GM12891 (cell line): ENCODE measurements around the gene HDLBP.

Experiments
- DNase-seq: peaks from one replicate; pipeline ENCODE4 v3.0.0; 2011; ENCODE audit warnings: low spot score; ENCODE audit not compliant: insufficient read length
- FAIRE-seq: peaks from 2 replicates; lab custom pipeline; 2011; peaks lifted over from hg19 to GRCh38; lab: Jason Lieb, UNC
- PAX5 ChIP-seq: IDR thresholded peaks from 2 replicates; pipeline ENCODE4 v1.6.1; 2011; ENCODE audit warnings: low read length, moderate library complexity, mild to moderate bottlenecking; ENCODE audit not compliant: insufficient read depth, severe bottlenecking
- POLR2A ChIP-seq: IDR thresholded peaks from 2 replicates; pipeline ENCODE4 v1.6.1; 2011; ENCODE audit warnings: low read depth, low read length, control low read depth
- POLR2AphosphoS5 ChIP-seq: IDR thresholded peaks from 2 replicates; pipeline ENCODE4 v1.6.1; 2011; ENCODE audit warnings: low read depth, low read length, control low read depth
- POU2F2 ChIP-seq: IDR thresholded peaks from 2 replicates; pipeline ENCODE4 v1.6.1; 2011; ENCODE audit warnings: low read depth, mild to moderate bottlenecking, control low read depth, low read length, moderate library complexity
- SPI1 ChIP-seq: IDR thresholded peaks from 2 replicates; pipeline ENCODE4 v1.6.1; 2011; ENCODE audit warnings: low read depth, low read length, control low read depth
- TAF1 ChIP-seq: IDR thresholded peaks from 2 replicates; pipeline ENCODE4 v1.6.1; 2011; ENCODE audit warnings: low read depth, low read length, control low read depth

Gene HDLBP

DNA sequence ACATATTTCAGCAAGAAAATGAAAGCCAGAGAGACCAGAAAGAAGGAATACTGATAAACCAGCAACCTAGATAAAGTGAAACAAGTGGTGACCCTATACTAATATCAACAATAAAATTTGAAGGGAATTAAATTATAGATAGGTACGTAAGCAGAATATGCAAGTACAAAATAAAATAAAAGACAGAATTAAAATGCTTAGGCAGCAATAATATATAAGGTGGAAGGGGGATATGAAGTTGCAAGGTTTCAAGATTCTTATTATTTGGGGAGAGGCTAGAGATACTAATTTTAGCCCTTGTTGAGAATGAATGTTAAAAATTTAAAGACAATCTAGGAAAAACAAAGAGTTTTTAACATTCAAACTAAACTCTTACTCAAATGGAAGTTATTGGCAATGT is 39.6 kb downstream of the HDLBP start:
- DNase-seq (no peak), FAIRE-seq (no peak)
- no peak for TF ChIP-seq TAF1

DNA sequence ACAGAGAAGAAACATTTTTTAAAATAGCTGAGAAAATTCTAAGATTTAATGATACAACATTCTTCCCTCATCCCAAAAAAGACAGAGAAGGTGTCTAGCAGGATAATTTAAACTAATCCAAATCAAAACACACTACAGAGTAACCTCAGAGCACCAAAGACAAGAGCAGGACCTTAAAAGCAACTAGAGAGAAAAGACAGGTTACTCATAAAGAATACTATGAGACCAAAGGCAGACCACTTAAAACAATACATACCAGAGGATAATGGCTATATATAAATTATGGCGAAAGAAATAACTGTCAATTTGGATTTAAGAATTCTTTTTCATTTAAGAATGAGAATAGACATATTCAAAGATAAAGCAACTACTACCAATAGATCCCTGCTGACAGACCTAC is 40.0 kb downstream of the HDLBP start:
- DNase-seq: no peak
- TF ChIP-seq PAX5 (no peak), POLR2A (no peak), TAF1 (no peak), SPI1 (no peak)
- FAIRE-seq: no peak

DNA sequence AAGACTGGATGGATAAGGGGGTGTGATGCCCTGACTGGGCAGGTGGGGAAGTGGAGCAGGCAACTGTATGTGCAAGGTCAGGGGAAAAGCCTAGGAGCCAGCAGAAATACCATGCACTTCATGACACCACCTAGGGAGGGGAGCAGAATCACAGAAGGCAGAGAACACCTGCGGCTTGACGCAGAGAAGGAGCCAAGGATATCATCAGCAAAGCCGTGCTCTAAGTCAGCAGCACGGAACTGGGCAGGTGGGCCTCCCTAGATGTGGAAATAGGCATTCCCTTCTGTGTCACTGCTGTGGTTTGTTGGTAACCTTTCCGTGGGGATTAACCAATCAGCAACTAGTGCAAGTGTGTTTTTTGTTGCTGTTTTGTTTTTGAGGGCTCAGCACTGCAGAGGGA is 41.3 kb downstream of the HDLBP start:
- TF ChIP-seq POLR2A (no peak), POU2F2 (no peak), SPI1 (no peak), TAF1 (no peak), POLR2AphosphoS5 (no peak), PAX5 (no peak)
- FAIRE-seq (no peak), DNase-seq (no peak)

DNA sequence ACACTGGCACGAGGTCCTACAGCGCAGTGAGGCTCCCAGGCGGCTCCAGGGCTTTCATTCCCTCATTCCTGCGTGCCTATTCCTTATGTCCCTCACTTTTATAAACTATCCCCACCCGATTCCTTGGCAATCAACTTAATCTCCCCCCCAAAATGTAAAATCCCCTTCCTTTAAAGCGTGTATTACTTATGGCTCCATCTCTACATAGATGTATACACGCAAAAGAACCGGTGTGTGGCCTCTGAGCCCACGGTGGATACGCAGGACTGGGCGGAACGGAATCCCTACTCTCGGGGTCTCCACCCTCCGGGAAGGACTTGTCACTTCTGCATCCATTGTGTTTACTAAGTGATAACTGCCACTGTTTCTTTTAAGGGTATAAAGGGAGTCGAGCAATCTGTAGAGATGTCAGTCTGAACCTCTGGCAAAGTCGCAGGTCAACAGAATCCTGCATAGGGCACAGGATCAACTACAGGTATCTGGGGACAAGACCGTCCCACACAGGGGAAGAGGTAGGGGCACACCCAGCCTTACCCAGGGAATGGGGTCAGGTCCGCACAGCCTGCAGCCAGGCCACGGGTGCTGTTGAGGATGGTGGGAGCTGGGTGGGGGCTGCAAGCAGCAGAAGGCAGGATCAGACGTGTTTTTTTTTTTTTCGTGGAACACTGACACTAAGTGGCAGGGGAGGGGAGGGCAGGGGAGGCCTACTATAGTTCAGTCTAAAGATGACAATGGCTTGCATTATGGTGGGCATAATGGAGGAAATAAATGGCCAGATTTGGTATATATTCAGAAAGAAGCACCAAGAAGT is 42.1 kb downstream of the HDLBP start:
- TF ChIP-seq POLR2A (no peak), SPI1 (no peak), PAX5 (no peak), TAF1 (no peak), POU2F2 (no peak), POLR2AphosphoS5 (no peak)
- DNase-seq (no peak), FAIRE-seq (no peak)

DNA sequence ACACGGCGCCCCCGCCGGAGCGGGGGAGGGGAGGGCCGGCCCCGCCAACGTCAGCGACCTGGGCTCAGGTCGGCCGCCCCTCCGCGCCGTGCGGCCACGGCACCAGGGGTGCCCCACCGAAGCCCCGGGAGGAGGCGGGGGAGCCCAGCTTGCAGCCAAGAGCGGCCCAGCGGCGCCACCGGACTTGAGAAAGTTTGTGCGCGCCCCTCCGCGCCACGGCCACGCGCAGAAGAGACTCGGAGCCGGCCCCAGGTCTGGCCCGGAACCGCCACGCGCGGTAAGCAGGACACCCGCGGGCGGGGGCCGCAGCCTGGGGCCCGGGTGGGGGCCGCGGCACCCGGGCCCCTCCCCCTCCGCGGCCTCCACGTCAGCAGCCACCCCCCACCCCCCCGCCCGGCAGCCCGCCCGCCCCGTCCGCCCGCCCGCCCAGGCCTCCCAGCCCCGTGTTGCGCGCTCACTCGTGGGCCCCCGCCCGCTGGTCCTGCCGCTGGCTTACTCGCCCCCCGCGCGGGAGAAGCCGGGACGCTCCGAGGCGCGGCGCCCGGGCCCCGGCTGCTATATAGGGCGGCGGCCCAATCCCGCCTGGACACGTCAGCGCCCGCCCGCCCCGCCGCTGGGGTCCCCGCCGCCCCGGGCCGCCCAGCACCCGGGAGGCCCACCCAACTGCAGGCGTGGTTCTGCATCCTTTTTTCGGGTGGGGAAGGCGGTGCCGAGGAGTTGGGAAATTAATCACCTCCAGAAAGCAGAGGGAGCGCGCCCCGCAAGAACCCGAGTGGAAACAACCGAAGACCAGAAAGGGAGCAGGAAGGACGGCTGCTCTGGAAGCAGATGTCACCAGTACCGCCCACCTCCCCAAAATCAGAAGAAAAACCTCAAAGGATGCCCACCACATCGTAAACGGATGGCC is 42.9 kb downstream of the HDLBP start:
- TF ChIP-seq SPI1: no peak
- TF ChIP-seq POLR2A: no peak
- DNase-seq: peak; percentile 50
- no peak for FAIRE-seq

DNA sequence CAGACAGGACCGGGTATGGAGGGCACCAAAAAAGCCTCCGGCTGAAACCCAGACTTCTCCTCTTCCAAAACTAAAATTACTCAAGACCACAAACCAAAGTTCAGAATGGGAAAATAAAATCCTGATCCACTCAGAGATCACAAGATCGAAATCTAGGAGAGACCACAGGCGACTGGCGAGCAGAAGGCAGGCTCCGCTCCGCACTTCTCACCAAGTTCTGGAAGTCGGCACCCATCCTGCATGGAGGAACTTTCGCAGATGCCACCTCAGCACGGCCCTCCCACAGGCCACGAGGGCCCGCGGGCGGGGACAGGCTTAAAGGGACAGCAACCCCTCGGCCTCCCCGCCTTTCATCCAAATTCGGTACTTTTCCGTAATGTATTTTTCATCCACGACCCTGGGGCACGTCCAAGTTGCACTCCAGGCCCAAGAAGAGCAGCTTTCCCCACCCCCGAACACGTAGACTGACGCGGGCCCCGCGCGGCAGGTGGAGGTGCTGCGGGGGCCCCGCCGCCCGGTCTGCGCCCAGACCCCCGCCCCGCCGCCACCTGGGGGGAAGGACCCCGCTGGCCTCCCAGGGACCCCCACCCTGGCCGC is 43.7 kb downstream of the HDLBP start:
- peak; percentile 39 for DNase-seq

DNA sequence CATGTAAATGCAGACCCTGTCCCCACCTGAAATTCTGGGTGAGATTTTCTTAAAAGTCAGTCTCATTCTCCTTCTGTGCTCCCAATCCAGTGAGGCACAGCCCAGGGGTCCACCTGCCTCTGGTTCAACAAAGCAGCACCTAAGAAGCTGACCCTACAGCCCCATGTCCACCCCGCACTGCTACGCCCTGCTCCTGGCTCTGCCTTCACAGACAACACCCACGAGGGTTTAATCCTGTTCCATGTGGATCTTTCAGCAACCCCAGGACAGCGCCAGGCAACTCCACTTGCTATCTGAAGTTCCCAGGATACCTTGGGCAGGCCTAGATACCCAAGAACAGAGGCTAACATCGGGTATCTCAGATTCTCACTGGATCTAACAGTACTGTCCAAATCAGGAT is 44.9 kb downstream of the HDLBP start:
- TF ChIP-seq PAX5: no peak
- no peak for TF ChIP-seq POLR2A
- TF ChIP-seq POU2F2: no peak
- TF ChIP-seq POLR2AphosphoS5: no peak
- no peak for TF ChIP-seq SPI1
- no peak for TF ChIP-seq TAF1
- DNase-seq (no peak), FAIRE-seq (no peak)

More for the DNA sequence above, 43.7 kb downstream of the HDLBP start:
- peak; percentile 48; the same call in 1 of the 2 replicates for TF ChIP-seq POU2F2
- peak; percentile 31; the same call in 1 of the 2 replicates for TF ChIP-seq TAF1
- TF ChIP-seq PAX5: no peak
- TF ChIP-seq POLR2A: 0 out of 2 replicates have a peak, but pooled peaks have one; percentile 39
- FAIRE-seq: peak; percentile 58

DNA sequence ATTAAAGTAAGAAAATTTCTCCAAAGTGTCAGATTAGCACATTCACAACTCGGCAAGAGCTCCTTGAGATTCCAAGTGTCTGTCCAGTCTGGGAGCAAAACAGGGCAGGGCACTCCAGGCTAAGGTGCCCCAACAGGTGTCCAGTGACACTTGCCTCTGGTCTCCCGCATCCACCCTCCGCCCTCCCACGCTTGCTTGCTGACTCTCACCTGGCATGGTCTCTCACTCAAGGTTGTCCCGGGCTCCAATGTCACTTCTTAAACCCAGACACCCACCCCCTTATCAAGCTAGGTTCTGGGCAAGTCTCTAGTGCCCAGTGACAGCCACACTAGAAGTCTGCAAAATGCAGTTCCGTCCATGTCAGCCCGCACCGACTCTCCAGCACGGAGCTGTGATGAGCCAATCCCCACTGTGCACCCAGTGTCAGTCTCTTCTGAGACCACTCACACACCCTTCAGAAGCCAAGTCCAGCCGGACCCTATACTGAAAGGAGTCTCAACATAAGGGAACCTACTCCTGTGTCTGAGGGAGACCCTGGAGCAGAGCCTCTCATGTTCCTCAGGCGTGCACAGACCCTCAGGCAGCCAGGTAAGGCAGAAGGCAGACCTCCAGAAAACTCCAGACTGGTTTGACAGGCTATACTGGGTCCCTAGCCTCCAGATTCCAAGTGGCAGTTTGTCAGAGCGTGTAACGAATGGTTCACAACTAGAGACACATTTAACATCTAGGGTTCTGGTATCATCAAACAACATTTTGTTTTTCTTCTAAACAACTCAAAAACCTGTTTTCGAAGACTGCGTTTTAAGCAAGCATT is 45.6 kb downstream of the HDLBP start:
- DNase-seq: no peak
- no peak for FAIRE-seq
- TF ChIP-seq SPI1 (no peak), POLR2AphosphoS5 (no peak), POU2F2 (no peak), TAF1 (no peak), POLR2A (no peak)

DNA sequence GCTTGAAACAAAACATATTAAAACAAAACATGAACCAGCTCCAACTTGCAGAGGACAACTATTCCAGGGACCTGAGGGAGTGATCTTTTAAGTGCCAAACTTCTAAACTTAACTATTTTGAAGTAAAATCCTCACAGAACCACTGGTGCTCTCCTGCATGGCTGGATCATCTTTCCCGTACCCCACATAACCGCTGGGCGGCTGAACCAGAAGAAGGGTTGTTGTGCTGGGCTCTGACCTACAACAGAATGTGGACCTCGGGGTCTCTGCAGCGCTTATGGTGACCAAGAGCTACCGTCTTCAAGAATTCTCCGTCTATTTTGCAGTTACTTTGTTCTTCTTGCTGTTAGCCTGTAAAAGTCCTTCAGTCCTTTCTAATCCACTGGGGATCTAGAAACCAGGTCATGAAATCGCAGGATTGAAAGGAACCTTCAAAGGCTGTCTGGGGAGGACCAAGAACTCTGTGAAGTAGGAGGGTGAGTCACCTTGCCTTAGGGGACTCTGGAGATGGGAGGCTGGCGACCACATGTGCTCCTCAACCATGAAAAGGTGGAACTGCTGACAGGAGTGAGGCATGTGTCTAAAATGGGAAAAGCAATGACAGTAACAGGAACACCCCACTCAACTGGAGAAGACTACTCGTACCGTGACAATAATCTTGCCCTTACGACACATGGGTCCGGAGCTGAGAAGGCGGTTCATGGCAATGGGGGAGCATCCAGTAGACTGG is 46.6 kb downstream of the HDLBP start:
- TF ChIP-seq POLR2A: no peak
- no peak for TF ChIP-seq PAX5
- TF ChIP-seq POU2F2: no peak
- TF ChIP-seq SPI1: no peak
- no peak for TF ChIP-seq TAF1
- no peak for TF ChIP-seq POLR2AphosphoS5
- FAIRE-seq (no peak), DNase-seq (no peak)
